H1 (cell line): ENCODE measurements around the gene NPFFR2. TPM values are rescaled to one million over a fixed set of nuclear protein-coding genes. Genes with fewer than 3 reads are reported as not detected.

ENCODE experiments used
- CTCF ChIA-PET: fragments of 300-600 bp; sonication (Branson Sonifier 250); formaldehyde crosslinking; loops from one replicate; lab custom pipeline; 2021; ENCODE audit not compliant: partially characterized antibody; lab: Charles Lee
- POLR2A ChIA-PET: fragments of 300-600 bp; sonication (Branson Sonifier 250); formaldehyde crosslinking; loops from one replicate; lab custom pipeline; 2021; ENCODE audit warnings: inconsistent platforms; ENCODE audit not compliant: partially characterized antibody; lab: Charles Lee
- DNase-seq, 2 experiments: peaks; one replicate each; pipeline versions ENCODE4 v3.0.0 to v3.0.0-alpha.2; 2010 to 2022; ENCODE audit warnings: low spot score in 2 of 2, low read depth in 1 of 2, mixed read lengths in 1 of 2
- FAIRE-seq: peaks from 2 replicates; lab custom pipeline; 2011; peaks lifted over from hg19 to GRCh38; lab: Jason Lieb, UNC
- H2AFZ ChIP-seq: 2 replicates; pipeline ENCODE4 v1.8.1; 2012; ENCODE audit warnings: low read length, inconsistent platforms
- H2AK5ac ChIP-seq: 2 replicates; pipeline ENCODE4 v1.6.1; 2013; ENCODE audit warnings: low read depth, low read length
- H2BK120ac ChIP-seq: replicated peaks from 2 replicates; pipeline ENCODE3; 2013; ENCODE audit warnings: low read depth, low read length, inconsistent platforms
- H2BK12ac ChIP-seq: 2 replicates; pipeline ENCODE4 v1.6.1; 2013; ENCODE audit warnings: low read depth, low read length
- H2BK15ac ChIP-seq: 2 replicates; pipeline ENCODE4 v1.6.1; 2013; ENCODE audit warnings: low read length
- H2BK20ac ChIP-seq: 2 replicates; pipeline ENCODE4 v1.6.1; 2013; ENCODE audit warnings: low read length
- H2BK5ac ChIP-seq: 2 replicates; pipeline ENCODE4 v1.6.1; 2013; ENCODE audit warnings: low read depth, low read length
- H3K14ac ChIP-seq: 2 replicates; pipeline ENCODE4 v1.6.1; 2013; ENCODE audit warnings: inconsistent platforms; ENCODE audit not compliant: insufficient read length
- H3K18ac ChIP-seq: 2 replicates; pipeline ENCODE4 v1.6.1; 2013; ENCODE audit warnings: low read length; ENCODE audit errors: extremely low read depth
- H3K23ac ChIP-seq: 2 replicates; pipeline ENCODE4 v1.6.1; 2013; ENCODE audit warnings: inconsistent platforms; ENCODE audit not compliant: insufficient read length
- H3K23me2 ChIP-seq: 2 replicates; pipeline ENCODE4 v1.6.1; 2013; ENCODE audit warnings: low read depth, low read length
- H3K27ac ChIP-seq: 2 replicates; pipeline ENCODE4 v1.6.1; 2011; ENCODE audit warnings: low read depth, low read length, inconsistent platforms
- H3K27me3 ChIP-seq, 4 experiments: replicated peaks in 1 of 4; 1 replicate in 1 of 4; 2 replicates in 3 of 4; pipeline versions ENCODE4 v1.6.1 to v1.8.1; 2011 to 2013; ENCODE audit warnings: low read length in 3 of 4, mild to moderate bottlenecking in 3 of 4, inconsistent platforms in 2 of 4, mixed read lengths in 2 of 4, moderate library complexity in 1 of 4; ENCODE audit not compliant: control insufficient read depth in 3 of 4, insufficient read depth in 3 of 4; ENCODE audit errors: extremely low read depth in 1 of 4
- H3K36me3 ChIP-seq, 4 experiments: 2 replicates each; pipeline versions ENCODE4 v1.6.1 to v1.8.1; 2011 to 2013; ENCODE audit warnings: mild to moderate bottlenecking in 4 of 4, low read length in 3 of 4, moderate library complexity in 2 of 4, control low read depth in 1 of 4, inconsistent platforms in 1 of 4; ENCODE audit not compliant: insufficient read depth in 4 of 4, control insufficient read depth in 2 of 4
- H3K4ac ChIP-seq: replicated peaks from 2 replicates; pipeline ENCODE3; 2013; ENCODE audit warnings: low read length, low read depth, mixed read lengths, inconsistent platforms; ENCODE audit not compliant: insufficient read length
- H3K4me1 ChIP-seq, 4 experiments: replicated peaks in 1 of 4; 1 replicate in 1 of 4; 2 replicates in 3 of 4; pipeline versions ENCODE4 v1.6.1 to v1.8.1; 2011 to 2013; ENCODE audit warnings: low read length in 3 of 4, inconsistent platforms in 2 of 4, mixed read lengths in 1 of 4; ENCODE audit not compliant: insufficient read depth in 4 of 4, control insufficient read depth in 3 of 4
- H3K4me2 ChIP-seq, 2 experiments: 2 replicates each; pipeline versions ENCODE4 v1.6.1 to v1.8.1; 2011 to 2013; ENCODE audit warnings: low read depth in 2 of 2, low read length in 2 of 2, control low read depth in 1 of 2, inconsistent platforms in 1 of 2, mild to moderate bottlenecking in 1 of 2; ENCODE audit not compliant: insufficient read depth in 1 of 2
- H3K4me3 ChIP-seq, 4 experiments: fragments of 200-600, 300-600 bp in 1 of 4; sonication (generic), shearing (Covaris generic), sonication (Bioruptor Twin) in 1 of 4; 2 replicates each; pipeline versions ENCODE4 v1.5.1 to v1.8.1; 2011 to 2016; ENCODE audit warnings: low read length in 4 of 4, low read depth in 3 of 4, control low read depth in 2 of 4, inconsistent platforms in 2 of 4, mild to moderate bottlenecking in 2 of 4, mixed read lengths in 1 of 4, moderate library complexity in 1 of 4; ENCODE audit not compliant: insufficient read depth in 2 of 4; ENCODE audit errors: extremely low read depth in 1 of 4
- H3K56ac ChIP-seq: replicated peaks from 2 replicates; pipeline ENCODE3; 2013; ENCODE audit warnings: low read depth, mild to moderate bottlenecking, mixed read lengths, low read length, inconsistent platforms; ENCODE audit not compliant: insufficient read length
- H3K79me1 ChIP-seq: 2 replicates; pipeline ENCODE4 v1.6.1; 2013; ENCODE audit warnings: low read depth, low read length, control low read depth
- H3K79me2 ChIP-seq, 2 experiments: 2 replicates each; pipeline versions ENCODE4 v1.6.1 to v1.8.1; 2012 to 2013; ENCODE audit warnings: low read length in 2 of 2, mild to moderate bottlenecking in 2 of 2, inconsistent platforms in 1 of 2; ENCODE audit not compliant: insufficient read depth in 2 of 2, control insufficient read depth in 1 of 2
- H3K9ac ChIP-seq, 4 experiments: replicated peaks in 1 of 4; 1 replicate in 1 of 4; 2 replicates in 3 of 4; pipeline versions ENCODE4 v1.6.1 to v1.8.1; 2011 to 2013; ENCODE audit warnings: low read depth in 3 of 4, low read length in 3 of 4, control low read depth in 2 of 4, mild to moderate bottlenecking in 2 of 4, moderate library complexity in 2 of 4, inconsistent platforms in 1 of 4; ENCODE audit errors: extremely low read depth in 1 of 4
- H3K9me3 ChIP-seq, 2 experiments: 2 replicates each; pipeline versions ENCODE4 v1.6.1 to v1.8.1; 2012 to 2013; ENCODE audit warnings: mild to moderate bottlenecking in 2 of 2, moderate library complexity in 2 of 2, control low read depth in 1 of 2, inconsistent platforms in 1 of 2, low read depth in 1 of 2, low read length in 1 of 2, mixed read lengths in 1 of 2; ENCODE audit not compliant: insufficient read depth in 2 of 2
- H4K20me1 ChIP-seq, 2 experiments: replicated peaks in 1 of 2; 2 replicates each; pipeline versions ENCODE3 to v1.8.1; 2011 to 2013; ENCODE audit warnings: inconsistent platforms in 2 of 2, low read length in 2 of 2, mild to moderate bottlenecking in 1 of 2; ENCODE audit not compliant: insufficient read depth in 2 of 2, control insufficient read depth in 1 of 2
- H4K5ac ChIP-seq: 2 replicates; pipeline ENCODE4 v1.6.1; 2013; ENCODE audit warnings: low read length, low read depth, mixed read lengths, inconsistent platforms; ENCODE audit not compliant: insufficient read length
- H4K8ac ChIP-seq: 2 replicates; pipeline ENCODE4 v1.8.0; 2013; ENCODE audit warnings: mild to moderate bottlenecking, moderate library complexity, low read length, inconsistent platforms; ENCODE audit not compliant: insufficient read depth; ENCODE audit errors: extremely low read depth
- H4K91ac ChIP-seq: replicated peaks from 2 replicates; pipeline ENCODE3; 2013; ENCODE audit warnings: low read length, mixed read lengths, inconsistent platforms; ENCODE audit not compliant: insufficient read length
- CHD2 ChIP-seq: IDR thresholded peaks from 2 replicates; pipeline ENCODE4 v1.6.1; 2012; ENCODE audit warnings: low read length, improper control_type of control experiment
- GABPA ChIP-seq: IDR thresholded peaks from 2 replicates; pipeline ENCODE4 v1.6.1; 2011; ENCODE audit warnings: mild to moderate bottlenecking, low read length, moderate library complexity, borderline replicate concordance; ENCODE audit not compliant: insufficient read depth
- MAFK ChIP-seq: IDR thresholded peaks from 2 replicates; pipeline ENCODE4 v1.6.1; 2012; ENCODE audit warnings: low read depth, mild to moderate bottlenecking, improper control_type of control experiment, low read length
- polyA plus RNA-seq, 7 experiments: library from polyadenylated mRNA; depleted of rRNA in 3 of 7; stranded (reverse) in 5 of 7; unstranded in 2 of 7; fragments of >200 nt in 5 of 7; fragments of 200-250 nt in 2 of 7; gene quantifications; 1 replicate in 5 of 7; 2 replicates in 1 of 7; 4 replicates in 1 of 7; pipeline versions ENCODE4 v1.2.1 to v1.2.3, GENCODE V29; 2011 to 2013; ENCODE audit warnings: missing spikeins in 2 of 7, mixed read lengths in 2 of 7
- total RNA-seq: library from RNA; stranded (reverse); fragmentation: NEBNext Ultra II Directional; extraction: Animal tissue kit (Norgen Biotek cat#: 25700); gene quantifications from 2 replicates; pipeline ENCODE4 v1.2.1, GENCODE V29; 2021
- TF ChIP-seq, protein P1 (sequence below): IDR thresholded peaks from 2 replicates; pipeline ENCODE4 v1.6.1; 2011; ENCODE audit warnings: low read depth, mild to moderate bottlenecking, low read length; ENCODE audit not compliant: insufficient read depth

The NPFFR2 gene
- total and polyA plus RNA-seq, 2 of the 8 experiments (the other 6 are each of a cell fraction or from before 2014, with no cell fraction given), result 0.26 to 0.53 TPM

DNA sequence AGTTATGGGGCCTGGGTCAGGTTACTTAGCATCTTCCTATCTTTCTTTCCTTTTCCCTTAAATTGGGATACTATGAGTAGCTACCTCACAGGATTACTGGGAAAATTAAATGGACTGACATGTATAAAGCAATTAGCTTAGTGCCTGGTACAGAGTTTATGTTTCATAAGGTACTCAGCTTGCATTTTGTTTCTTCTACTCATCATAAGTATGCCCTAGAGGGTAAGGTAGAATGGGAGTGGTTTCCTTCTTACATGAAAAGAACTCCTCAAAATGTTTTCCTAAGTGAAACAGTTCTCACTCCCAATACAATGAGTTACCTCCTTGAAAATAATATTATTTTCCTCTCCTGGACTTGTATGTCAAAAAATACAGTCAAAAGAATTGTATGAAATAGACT is 75.7 kb downstream of the NPFFR2 start:
- H3K27ac ChIP-seq, result no peak overlapping the region
- no peak for DNase-seq
- TF ChIP-seq GABPA (no peak), CHD2 (no peak), MAFK (no peak)
- TF ChIP-seq, protein P1, sequence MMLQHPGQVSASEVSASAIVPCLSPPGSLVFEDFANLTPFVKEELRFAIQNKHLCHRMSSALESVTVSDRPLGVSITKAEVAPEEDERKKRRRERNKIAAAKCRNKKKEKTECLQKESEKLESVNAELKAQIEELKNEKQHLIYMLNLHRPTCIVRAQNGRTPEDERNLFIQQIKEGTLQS, result no peak
- ChIA-PET POLR2A (no interaction called here), CTCF (no interaction called here)
- H3K79me1 ChIP-seq, result no peaks in the 10 kb centered on the region
- H3K4ac ChIP-seq, result no peak overlapping the region
- no peak overlapping the region for H3K9ac ChIP-seq
- no peaks in the 10 kb centered on the region for H4K20me1 ChIP-seq
- no peak overlapping the region for H2AK5ac ChIP-seq
- H4K8ac ChIP-seq, result no peak overlapping the region
- no peaks in the 10 kb centered on the region for H3K79me2 ChIP-seq
- H3K23ac ChIP-seq, result no peak overlapping the region
- H2BK5ac ChIP-seq, result no peak overlapping the region
- no peaks in the 10 kb centered on the region for H3K27me3 ChIP-seq
- H2BK120ac ChIP-seq, result no peak overlapping the region
- no peak overlapping the region for H4K91ac ChIP-seq
- no peak overlapping the region for H2BK20ac ChIP-seq
- no peak overlapping the region for H2BK12ac ChIP-seq
- no peaks in the 10 kb centered on the region for H3K9me3 ChIP-seq
- H3K36me3 ChIP-seq, result no peaks in the 10 kb centered on the region
- no peak overlapping the region for H3K4me2 ChIP-seq
- no peak for FAIRE-seq
- no peak overlapping the region for H3K56ac ChIP-seq
- no peak overlapping the region for H3K18ac ChIP-seq
- H3K14ac ChIP-seq, result no peak overlapping the region
- no peak overlapping the region for H2AFZ ChIP-seq
- no peaks in the 10 kb centered on the region for H3K4me1 ChIP-seq
- no peak overlapping the region for H3K4me3 ChIP-seq
- H4K5ac ChIP-seq, result no peak overlapping the region
- H2BK15ac ChIP-seq, result no peak overlapping the region
- no peaks in the 10 kb centered on the region for H3K23me2 ChIP-seq
